HepG2 (cell line): Measurements from ENCODE around the gene NISCH. TPM values are rescaled to one million over a fixed set of nuclear protein-coding genes. Genes with fewer than 3 reads are reported as not detected.

Experiments
- ATF7 ChIP-seq, 2 experiments: fragments of 450-650 bp in 1 of 2; sonication (generic) in 1 of 2; formaldehyde crosslinking in 1 of 2; IDR thresholded peaks; 2 replicates each; pipeline versions ENCODE4 v1.4.0 to v1.6.1; 2016 to 2020; ENCODE audit warnings: antibody characterized with exemption in 1 of 2, mild to moderate bottlenecking in 1 of 2, missing genetic modification reagents in 1 of 2
- KDM6A ChIP-seq: IDR thresholded peaks from 2 replicates; pipeline ENCODE4 v1.6.1; 2016; ENCODE audit warnings: low read depth
- NR3C1 ChIP-seq: sonication (generic); formaldehyde crosslinking; IDR thresholded peaks from 2 replicates; pipeline ENCODE4 v1.4.0; 2020; ENCODE audit warnings: missing genetic modification reagents
- RFX5 ChIP-seq: IDR thresholded peaks from 2 replicates; pipeline ENCODE4 v1.6.1; 2011; ENCODE audit warnings: low read depth, low read length, improper control_type of control experiment
- SP5 ChIP-seq: IDR thresholded peaks from 2 replicates; pipeline ENCODE4 v1.6.1; 2016; ENCODE audit warnings: low read depth, borderline replicate concordance
- U2AF2 ChIP-seq: fragments of 200-400 bp; formaldehyde crosslinking; IDR thresholded peaks from 2 replicates; pipeline ENCODE4 v1.6.1; 2017; ENCODE audit warnings: low read depth, mild to moderate bottlenecking, low read length
- ZFP90 ChIP-seq: sonication (generic); formaldehyde crosslinking; IDR thresholded peaks from 2 replicates; pipeline ENCODE4 v1.8.0; 2022; ENCODE audit warnings: missing genetic modification reagents, mild to moderate bottlenecking, inconsistent platforms, borderline replicate concordance
- ZNF34 ChIP-seq: sonication (generic); formaldehyde crosslinking; IDR thresholded peaks from 2 replicates; pipeline ENCODE4 v1.4.0; 2020; ENCODE audit warnings: mild to moderate bottlenecking, missing genetic modification reagents, borderline replicate concordance
- ZNF598 ChIP-seq: sonication (generic); formaldehyde crosslinking; IDR thresholded peaks from 2 replicates; pipeline ENCODE4 v1.5.1; 2020; ENCODE audit warnings: mild to moderate bottlenecking, missing genetic modification reagents, borderline replicate concordance
- ZNF737 ChIP-seq: sonication (generic); formaldehyde crosslinking; IDR thresholded peaks from 2 replicates; pipeline ENCODE4 v1.5.0; 2020; ENCODE audit warnings: missing genetic modification reagents, mild to moderate bottlenecking, borderline replicate concordance
- ZNF775 ChIP-seq: sonication (generic); formaldehyde crosslinking; IDR thresholded peaks from 2 replicates; pipeline ENCODE4 v1.4.0; 2020; ENCODE audit warnings: missing genetic modification reagents, mild to moderate bottlenecking, moderate library complexity, borderline replicate concordance
- ZNF883 ChIP-seq: sonication (generic); formaldehyde crosslinking; IDR thresholded peaks from 2 replicates; pipeline ENCODE4 v1.5.1; 2020; ENCODE audit warnings: mild to moderate bottlenecking, missing genetic modification reagents; ENCODE audit errors: not compliant biosample characterization
- polyA plus RNA-seq, 8 experiments: library from polyadenylated mRNA; depleted of rRNA in 3 of 8; stranded (reverse) in 7 of 8; unstranded in 1 of 8; fragments of >200 nt; fragmentation: Illumina TruSeq in 4 of 8; extraction: Trizol in 4 of 8; gene quantifications; 2 replicates each; pipeline versions ENCODE4 v1.2.1 to v1.2.3, GENCODE V29; 2011 to 2016; ENCODE audit warnings: low read depth in 4 of 8, missing spikeins in 1 of 8, mixed read lengths in 1 of 8; ENCODE audit not compliant: insufficient read depth in 1 of 8
- total RNA-seq, 5 experiments: library from RNA; depleted of rRNA; stranded (reverse); fragments of >200 nt; fragmentation: Illumina TruSeq; extraction: Trizol; gene quantifications; 2 replicates each; pipeline ENCODE4 v1.2.3, GENCODE V29; 2016; ENCODE audit warnings: low read depth in 1 of 5
- TF ChIP-seq, protein P1 (sequence below): IDR thresholded peaks from 2 replicates; pipeline ENCODE4 v1.6.1; 2016; ENCODE audit warnings: mild to moderate bottlenecking
- TF ChIP-seq, protein P2 (sequence below): IDR thresholded peaks from 2 replicates; pipeline ENCODE4 v1.4.0; 2020; ENCODE audit warnings: mild to moderate bottlenecking, missing genetic modification reagents
- TF ChIP-seq, protein P3 (sequence below): IDR thresholded peaks from 2 replicates; pipeline ENCODE4 v1.6.1; 2016; ENCODE audit warnings: low read depth, missing genetic modification reagents, missing compliant biosample characterization

NISCH gene
- total and polyA plus RNA-seq, 2 of the 13 experiments (the other 11 are each of a cell fraction or from before 2014, with no cell fraction given), result 27.0 to 47.6 TPM

DNA sequence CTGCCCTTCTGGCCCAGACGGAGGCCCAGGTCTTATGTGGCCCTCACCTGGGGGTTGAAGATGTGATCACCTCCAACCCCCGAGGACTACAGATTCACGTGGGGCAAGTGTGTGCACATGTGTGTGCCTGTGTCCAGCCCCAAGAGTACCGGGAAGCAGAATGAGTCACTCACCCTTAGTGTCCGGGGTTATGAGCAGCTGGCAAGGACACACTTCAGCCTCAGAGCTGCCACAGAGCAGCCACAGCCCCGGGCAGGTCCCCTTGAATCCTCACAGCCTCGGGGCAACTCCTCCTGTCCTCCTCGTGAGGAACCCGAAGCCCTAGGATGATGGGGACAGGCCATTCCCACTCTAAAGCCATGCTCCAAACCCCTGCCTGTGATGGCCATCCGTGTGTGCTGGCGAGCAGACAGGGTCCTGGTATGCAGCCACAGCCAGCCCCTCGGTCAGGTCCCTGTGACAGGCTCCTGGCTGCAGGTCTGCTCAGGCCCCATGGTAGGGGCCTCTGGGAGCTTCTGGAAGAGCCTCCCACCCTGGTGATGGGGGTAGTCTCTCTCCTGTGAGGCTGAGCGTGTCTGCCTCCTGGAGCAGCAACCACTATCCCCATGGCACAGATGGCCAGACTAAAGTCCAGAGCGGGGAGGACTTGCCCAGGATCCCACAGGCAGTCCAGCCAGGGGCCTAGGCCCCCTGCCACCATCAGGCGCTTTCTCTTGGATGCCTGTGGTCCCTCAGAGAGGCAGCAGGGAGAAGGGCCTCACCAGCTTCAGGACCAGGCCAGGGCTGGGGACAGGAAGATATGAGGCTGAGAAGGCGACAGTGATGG is 40.6 kb downstream of the NISCH start (continued):
- TF ChIP-seq, protein P1, sequence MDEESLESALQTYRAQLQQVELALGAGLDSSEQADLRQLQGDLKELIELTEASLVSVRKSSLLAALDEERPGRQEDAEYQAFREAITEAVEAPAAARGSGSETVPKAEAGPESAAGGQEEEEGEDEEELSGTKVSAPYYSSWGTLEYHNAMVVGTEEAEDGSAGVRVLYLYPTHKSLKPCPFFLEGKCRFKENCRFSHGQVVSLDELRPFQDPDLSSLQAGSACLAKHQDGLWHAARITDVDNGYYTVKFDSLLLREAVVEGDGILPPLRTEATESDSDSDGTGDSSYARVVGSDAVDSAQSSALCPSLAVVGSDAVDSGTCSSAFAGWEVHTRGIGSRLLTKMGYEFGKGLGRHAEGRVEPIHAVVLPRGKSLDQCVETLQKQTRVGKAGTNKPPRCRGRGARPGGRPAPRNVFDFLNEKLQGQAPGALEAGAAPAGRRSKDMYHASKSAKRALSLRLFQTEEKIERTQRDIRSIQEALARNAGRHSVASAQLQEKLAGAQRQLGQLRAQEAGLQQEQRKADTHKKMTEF, result peak; percentile 40; the same call in 1 of the 2 replicates
- no peak for TF ChIP-seq U2AF2
- TF ChIP-seq ZNF883, result peak; percentile 72
- TF ChIP-seq ZFP90 (CRISPR knock-in tag), result no peak
- TF ChIP-seq ZNF598, result peak; percentile 67; the same call in 1 of the 2 replicates
- no peak for TF ChIP-seq ZNF34 (CRISPR knock-in tag)
- no peak for TF ChIP-seq ZNF737 (CRISPR knock-in tag)
- TF ChIP-seq, protein P2, sequence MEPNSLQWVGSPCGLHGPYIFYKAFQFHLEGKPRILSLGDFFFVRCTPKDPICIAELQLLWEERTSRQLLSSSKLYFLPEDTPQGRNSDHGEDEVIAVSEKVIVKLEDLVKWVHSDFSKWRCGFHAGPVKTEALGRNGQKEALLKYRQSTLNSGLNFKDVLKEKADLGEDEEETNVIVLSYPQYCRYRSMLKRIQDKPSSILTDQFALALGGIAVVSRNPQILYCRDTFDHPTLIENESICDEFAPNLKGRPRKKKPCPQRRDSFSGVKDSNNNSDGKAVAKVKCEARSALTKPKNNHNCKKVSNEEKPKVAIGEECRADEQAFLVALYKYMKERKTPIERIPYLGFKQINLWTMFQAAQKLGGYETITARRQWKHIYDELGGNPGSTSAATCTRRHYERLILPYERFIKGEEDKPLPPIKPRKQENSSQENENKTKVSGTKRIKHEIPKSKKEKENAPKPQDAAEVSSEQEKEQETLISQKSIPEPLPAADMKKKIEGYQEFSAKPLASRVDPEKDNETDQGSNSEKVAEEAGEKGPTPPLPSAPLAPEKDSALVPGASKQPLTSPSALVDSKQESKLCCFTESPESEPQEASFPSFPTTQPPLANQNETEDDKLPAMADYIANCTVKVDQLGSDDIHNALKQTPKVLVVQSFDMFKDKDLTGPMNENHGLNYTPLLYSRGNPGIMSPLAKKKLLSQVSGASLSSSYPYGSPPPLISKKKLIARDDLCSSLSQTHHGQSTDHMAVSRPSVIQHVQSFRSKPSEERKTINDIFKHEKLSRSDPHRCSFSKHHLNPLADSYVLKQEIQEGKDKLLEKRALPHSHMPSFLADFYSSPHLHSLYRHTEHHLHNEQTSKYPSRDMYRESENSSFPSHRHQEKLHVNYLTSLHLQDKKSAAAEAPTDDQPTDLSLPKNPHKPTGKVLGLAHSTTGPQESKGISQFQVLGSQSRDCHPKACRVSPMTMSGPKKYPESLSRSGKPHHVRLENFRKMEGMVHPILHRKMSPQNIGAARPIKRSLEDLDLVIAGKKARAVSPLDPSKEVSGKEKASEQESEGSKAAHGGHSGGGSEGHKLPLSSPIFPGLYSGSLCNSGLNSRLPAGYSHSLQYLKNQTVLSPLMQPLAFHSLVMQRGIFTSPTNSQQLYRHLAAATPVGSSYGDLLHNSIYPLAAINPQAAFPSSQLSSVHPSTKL, result peak; percentile 7; the same call in 1 of the 2 replicates
- TF ChIP-seq RFX5, result no peak
- TF ChIP-seq ZNF775 (CRISPR knock-in tag), result no peak
- no peak for TF ChIP-seq ATF7 (IDR thresholded peaks at IDR 0.05)
- TF ChIP-seq ATF7 (CRISPR knock-in tag; IDR thresholded peaks at IDR 0.05), result no peak
- TF ChIP-seq, protein P3, sequence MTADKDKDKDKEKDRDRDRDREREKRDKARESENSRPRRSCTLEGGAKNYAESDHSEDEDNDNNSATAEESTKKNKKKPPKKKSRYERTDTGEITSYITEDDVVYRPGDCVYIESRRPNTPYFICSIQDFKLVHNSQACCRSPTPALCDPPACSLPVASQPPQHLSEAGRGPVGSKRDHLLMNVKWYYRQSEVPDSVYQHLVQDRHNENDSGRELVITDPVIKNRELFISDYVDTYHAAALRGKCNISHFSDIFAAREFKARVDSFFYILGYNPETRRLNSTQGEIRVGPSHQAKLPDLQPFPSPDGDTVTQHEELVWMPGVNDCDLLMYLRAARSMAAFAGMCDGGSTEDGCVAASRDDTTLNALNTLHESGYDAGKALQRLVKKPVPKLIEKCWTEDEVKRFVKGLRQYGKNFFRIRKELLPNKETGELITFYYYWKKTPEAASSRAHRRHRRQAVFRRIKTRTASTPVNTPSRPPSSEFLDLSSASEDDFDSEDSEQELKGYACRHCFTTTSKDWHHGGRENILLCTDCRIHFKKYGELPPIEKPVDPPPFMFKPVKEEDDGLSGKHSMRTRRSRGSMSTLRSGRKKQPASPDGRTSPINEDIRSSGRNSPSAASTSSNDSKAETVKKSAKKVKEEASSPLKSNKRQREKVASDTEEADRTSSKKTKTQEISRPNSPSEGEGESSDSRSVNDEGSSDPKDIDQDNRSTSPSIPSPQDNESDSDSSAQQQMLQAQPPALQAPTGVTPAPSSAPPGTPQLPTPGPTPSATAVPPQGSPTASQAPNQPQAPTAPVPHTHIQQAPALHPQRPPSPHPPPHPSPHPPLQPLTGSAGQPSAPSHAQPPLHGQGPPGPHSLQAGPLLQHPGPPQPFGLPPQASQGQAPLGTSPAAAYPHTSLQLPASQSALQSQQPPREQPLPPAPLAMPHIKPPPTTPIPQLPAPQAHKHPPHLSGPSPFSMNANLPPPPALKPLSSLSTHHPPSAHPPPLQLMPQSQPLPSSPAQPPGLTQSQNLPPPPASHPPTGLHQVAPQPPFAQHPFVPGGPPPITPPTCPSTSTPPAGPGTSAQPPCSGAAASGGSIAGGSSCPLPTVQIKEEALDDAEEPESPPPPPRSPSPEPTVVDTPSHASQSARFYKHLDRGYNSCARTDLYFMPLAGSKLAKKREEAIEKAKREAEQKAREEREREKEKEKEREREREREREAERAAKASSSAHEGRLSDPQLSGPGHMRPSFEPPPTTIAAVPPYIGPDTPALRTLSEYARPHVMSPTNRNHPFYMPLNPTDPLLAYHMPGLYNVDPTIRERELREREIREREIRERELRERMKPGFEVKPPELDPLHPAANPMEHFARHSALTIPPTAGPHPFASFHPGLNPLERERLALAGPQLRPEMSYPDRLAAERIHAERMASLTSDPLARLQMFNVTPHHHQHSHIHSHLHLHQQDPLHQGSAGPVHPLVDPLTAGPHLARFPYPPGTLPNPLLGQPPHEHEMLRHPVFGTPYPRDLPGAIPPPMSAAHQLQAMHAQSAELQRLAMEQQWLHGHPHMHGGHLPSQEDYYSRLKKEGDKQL (CRISPR knock-in tag), result no peak
- TF ChIP-seq NR3C1 (CRISPR knock-in tag), result no peak
- no peak for TF ChIP-seq KDM6A (CRISPR knock-in tag)
- no peak for TF ChIP-seq SP5 (CRISPR knock-in tag)
